Measurements from ENCODE around the gene RPUSD4.
A peak's percentile ranks its signal among the peaks of the same experiment; 100 is the strongest.

The RPUSD4 gene

GRCh38 chr11:126157326-126158030 lies 54.0 kb downstream of the RPUSD4 start:
- no peak for DNase-seq (ENCODE audit: low spot score)

DNA sequence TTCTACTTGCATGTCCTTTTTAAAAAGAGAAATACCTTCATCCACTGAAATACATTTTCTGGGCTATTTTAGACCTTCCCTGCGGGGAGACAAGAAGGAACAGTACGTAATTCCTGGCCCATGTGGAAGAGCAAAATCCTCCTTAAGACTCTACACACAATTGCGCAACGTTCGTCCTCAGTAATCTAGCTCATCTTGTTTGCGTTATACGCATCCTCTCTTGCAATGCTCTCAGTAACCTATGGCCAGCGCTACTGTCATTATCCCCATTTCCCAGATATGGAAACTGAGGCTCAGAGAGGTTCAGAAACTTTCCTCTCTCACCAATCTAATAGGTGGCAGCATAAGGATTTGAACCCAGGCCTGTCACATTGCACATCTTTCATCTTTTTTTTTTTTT lies 54.6 kb downstream of the RPUSD4 start:
- DNase-seq (ENCODE audit: low spot score), result no peak

DNA sequence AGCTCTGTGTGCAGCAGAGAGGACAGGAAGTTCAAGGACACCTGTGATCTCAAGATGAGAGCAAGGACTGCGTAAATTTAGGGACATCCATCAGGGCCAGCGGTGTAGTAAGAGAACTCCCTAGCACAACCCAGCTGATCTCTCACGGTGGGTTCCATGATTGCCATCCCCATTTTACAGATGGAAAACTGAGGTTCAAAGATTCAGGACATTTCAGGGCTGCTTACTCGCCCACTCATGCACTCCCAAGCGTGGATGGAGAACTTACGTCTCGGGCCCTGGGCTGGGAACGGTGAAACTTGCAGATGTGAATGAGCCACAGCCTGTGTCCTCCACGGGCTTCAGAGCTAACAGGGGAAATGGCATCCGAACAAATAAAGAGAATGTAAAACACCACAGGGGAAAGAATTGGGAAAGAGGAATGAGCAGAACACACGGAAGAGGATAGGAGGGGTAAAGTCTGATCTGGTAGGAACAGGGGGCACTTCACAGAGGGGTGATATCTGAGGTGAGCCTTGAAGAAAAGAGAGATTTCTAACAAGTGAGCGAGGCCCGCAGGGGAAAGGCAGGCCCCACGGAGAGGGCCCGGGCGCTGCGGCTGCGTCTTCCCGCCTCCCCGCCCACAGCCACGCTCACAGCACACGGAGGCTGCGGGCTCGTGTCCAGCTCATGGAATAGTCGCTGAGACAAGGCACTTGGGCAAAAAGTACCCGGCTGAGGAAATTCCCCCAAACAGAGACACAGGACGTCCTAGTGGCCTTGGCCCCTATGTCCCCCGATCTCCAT lies 55.9 kb downstream of the RPUSD4 start:
- DNase-seq (ENCODE audit: low spot score), result no peak

DNA sequence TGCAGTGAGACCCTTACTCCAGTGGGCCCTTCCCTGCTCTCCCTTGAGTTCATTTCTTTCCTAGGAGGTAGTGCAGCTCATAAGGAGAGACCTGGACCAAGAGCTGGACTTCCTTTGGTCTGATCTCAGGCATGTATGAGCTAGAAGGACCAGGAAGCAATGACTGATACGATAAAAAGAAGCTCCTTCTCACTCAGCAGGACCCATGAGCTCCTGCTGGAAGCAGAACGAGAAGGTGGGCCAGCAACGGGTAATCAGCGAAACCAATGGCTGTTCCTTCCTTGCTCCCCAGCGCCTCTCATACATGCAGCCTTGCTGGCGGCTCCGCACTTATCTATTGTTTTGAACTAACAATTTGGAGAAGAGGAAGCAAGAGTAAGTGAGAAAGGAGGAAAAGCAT lies 56.8 kb downstream of the RPUSD4 start:
- no peak for DNase-seq (ENCODE audit: low spot score)

- DNase-seq (ENCODE audit: low spot score), result peak; percentile 65
These were observed 57.5 kb downstream of the RPUSD4 start for GRCh38 chr11:126153972-126154371.

GRCh38 chr11:126153006-126153405 lies 58.4 kb downstream of the RPUSD4 start:
- no peak for DNase-seq (ENCODE audit: low spot score)

- DNase-seq (ENCODE audit: low spot score), result no peak
These were observed 58.9 kb downstream of the RPUSD4 start for GRCh38 chr11:126152586-126152985.

DNA sequence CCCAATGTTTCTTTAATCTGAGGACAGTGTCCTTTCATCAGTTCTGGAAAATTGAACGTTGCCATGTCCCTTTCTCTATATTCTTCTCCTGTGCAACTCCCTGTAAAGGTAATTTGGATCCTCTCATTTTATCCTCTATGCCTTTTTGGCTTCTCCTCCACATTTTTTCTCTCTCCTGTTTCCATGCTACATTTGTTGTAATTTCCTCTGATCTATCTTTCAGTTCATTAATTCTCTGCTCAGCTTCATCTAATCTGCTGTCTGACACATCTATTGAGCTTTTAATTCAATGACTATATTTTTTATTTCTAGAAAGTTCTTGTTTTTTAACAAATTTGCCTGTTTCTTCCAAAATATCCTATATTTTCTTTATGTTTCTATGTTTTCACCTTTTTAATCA lies 59.3 kb downstream of the RPUSD4 start:
- no peak for DNase-seq (ENCODE audit: low spot score)
